Hematopoietic multipotent progenitor cell treated with erythropoietin and hydrocortisone succinate and interleukin-3 and kit ligand, for 6 days (in vitro differentiated cells): ENCODE results near the gene ZNF24.
A peak's percentile ranks its signal among the peaks of the same experiment; 100 is the strongest.

ENCODE experiments used
- DNase-seq: peaks from one replicate; pipeline ENCODE4 v3.0.0-alpha.2; 2015

Gene ZNF24

GRCh38 chr18:35352778-35353177 is 8.6 kb upstream of the ZNF24 start:
- DNase-seq, result no peak

GRCh38 chr18:35352283-35352682 is 8.1 kb upstream of the ZNF24 start:
- no peak for DNase-seq

DNA sequence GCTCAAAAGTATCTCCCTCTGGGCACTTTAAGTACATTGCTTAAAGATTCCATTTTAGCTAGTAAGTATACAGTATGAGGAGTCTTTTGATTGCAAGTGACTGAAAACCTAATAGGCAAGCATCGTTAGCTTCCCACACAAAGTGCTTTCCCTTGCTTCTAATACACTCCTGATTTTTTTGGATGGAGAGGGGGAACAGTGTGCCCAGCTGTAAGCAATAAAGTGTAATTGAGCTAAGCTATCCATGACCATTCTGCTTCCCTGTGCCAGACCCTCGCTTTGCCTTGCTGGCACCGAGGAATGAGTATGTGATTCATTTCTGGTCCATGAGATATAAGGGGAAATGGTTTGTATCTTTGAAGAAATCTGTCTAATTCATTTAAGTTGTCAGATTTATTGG is 3.8 kb upstream of the ZNF24 start:
- no peak for DNase-seq

GRCh38 chr18:35345950-35346349 is 1.7 kb upstream of the ZNF24 start:
- no peak for DNase-seq

- no peak for DNase-seq
Measured at GRCh38 chr18:35345460-35345921, 1.3 kb upstream of the ZNF24 start.

GRCh38 chr18:35344736-35345459 is 678 bp upstream of the ZNF24 start:
- DNase-seq, result no peak

DNA sequence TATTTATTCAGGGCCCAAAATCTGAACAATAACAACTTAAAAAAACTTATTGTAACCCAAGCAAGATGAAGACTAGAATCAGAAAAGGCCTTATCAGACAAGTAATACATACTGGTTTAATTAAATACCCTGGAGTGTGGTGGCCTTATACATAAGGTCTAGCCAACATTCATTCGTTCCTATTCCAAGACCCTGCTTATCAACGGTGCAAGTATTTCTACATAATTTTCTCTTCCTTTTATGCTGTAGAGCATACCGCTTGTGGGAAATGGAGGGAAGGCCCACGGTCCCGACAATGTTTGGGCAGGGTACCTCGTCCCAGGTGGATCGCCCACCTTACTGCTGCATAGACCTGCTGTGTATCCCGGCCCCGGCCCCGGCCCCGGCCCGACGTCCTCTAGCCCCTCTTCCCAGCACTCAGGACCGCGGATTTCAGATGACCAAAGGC is 708 bp downstream of the ZNF24 start:
- DNase-seq, result peak; percentile 27

- DNase-seq, result no peak
Measured at GRCh38 chr18:35337286-35337685, 6.9 kb downstream of the ZNF24 start.

GRCh38 chr18:35335866-35336265 is 8.4 kb downstream of the ZNF24 start:
- no peak for DNase-seq

- no peak for DNase-seq
Measured at GRCh38 chr18:35334821-35335220, 9.4 kb downstream of the ZNF24 start.

GRCh38 chr18:35334212-35334611 is 10.0 kb downstream of the ZNF24 start:
- DNase-seq, result peak; percentile 23

- no peak for DNase-seq
Measured at GRCh38 chr18:35331367-35332087, 12.7 kb downstream of the ZNF24 start.

- DNase-seq, result no peak
Measured at GRCh38 chr18:35328868-35329267, 15.4 kb downstream of the ZNF24 start.

GRCh38 chr18:35326695-35327387 is 17.4 kb downstream of the ZNF24 start:
- no peak for DNase-seq

- DNase-seq, result no peak
Measured at GRCh38 chr18:35324926-35325655, 19.1 kb downstream of the ZNF24 start.

- no peak for DNase-seq
Measured at GRCh38 chr18:35322486-35323458, 21.4 kb downstream of the ZNF24 start.

DNA sequence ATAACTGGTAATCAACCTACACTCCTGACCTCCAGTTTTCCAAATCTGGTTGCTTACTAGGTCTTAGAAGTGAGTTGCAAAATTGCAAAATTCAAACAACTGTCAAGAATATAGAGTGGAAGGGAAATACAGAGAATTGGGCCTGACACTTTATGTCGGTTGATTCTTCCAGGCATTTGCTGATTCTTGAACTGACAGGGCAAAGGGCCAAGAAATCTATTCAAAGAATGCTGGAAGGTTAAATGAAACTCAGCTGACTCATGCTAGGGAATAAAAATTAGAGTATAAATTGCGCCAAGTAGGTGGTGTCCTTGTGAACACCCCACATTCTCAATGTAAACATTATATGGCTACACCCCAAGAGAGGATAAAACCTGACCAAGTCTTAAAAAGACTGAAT is 32.7 kb downstream of the ZNF24 start:
- DNase-seq, result no peak

- DNase-seq, result no peak
Measured at GRCh38 chr18:35306588-35307250, 37.5 kb downstream of the ZNF24 start.

- DNase-seq, result no peak
Measured at GRCh38 chr18:35303610-35304009, 40.6 kb downstream of the ZNF24 start.

DNA sequence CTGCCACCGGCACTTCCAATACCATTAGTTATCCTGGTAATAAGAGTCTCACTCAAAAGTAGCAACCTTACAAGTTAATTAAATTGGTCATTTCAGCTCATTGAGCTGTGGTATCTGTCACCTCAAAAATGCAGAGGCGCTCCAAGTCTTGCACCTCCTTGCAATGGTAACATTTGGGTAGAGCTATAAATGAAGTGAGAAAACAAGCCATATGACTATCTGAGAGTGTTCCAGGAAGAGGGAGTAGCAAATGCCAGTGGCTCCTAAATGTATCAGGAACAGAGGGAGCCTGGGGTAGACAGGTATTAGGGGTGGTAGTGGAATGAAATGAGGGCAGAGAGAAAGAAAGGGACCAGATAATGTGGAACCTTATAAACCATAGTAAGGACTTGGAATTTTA is 48.2 kb downstream of the ZNF24 start:
- no peak for DNase-seq

DNA sequence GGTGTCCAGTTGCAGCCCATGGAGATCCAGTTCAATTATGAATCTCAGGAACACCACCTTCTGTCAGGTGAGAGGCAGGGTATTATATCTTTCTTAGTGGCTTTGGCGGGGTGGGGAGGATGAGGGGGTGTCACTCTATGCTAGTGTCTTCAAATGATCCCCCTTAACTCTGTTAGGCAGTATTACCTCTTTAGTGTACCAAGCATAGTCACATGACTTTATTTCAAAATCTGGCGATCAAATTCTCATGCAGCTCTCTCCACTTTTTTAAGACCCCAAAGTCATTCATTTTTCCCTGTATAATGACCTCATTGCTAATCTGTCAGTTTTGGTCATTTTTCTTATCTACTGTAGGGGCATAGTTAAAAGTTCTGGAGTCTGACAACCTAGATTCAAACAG is 53.1 kb downstream of the ZNF24 start:
- DNase-seq, result peak; percentile 12
